PC-3 (cell line): ENCODE measurements around the gene TAF7. TPM values are rescaled to one million over a fixed set of nuclear protein-coding genes. Genes with fewer than 3 reads are reported as not detected.

Experiments
- ATAC-seq: fragments of 200-7000 bp; cut with Tn5 transposase; 2 replicates; pipeline ENCODE4 v1.9.1; 2020; ENCODE audit warnings: mild to moderate bottlenecking, moderate library complexity
- BruUV-seq: library from RNA; stranded (reverse); fragments of 400-500 nt; replicated peaks from 2 replicates; lab custom pipeline; 2021; lab: Mats Ljungman, UMichigan
- CTCF ChIA-PET: fragments of 300-600 bp; sonication (Branson Sonifier 250); formaldehyde crosslinking; loops from one replicate; lab custom pipeline; 2022; ENCODE audit warnings: antibody characterized with exemption; lab: Charles Lee
- POLR2A ChIA-PET: fragments of 300-600 bp; sonication (Branson Sonifier 250); formaldehyde crosslinking; loops from one replicate; lab custom pipeline; 2022; ENCODE audit warnings: antibody characterized with exemption; ENCODE audit not compliant: unreplicated experiment; lab: Charles Lee
- DNase-seq: peaks from one replicate; pipeline ENCODE4 v3.0.0-alpha.2; 2015
- H2AFZ ChIP-seq: fragments of 300-600 bp; sonication (generic); 2 replicates; pipeline ENCODE4 v1.6.0; 2016; ENCODE audit warnings: antibody characterized with exemption, low read length
- H3F3A ChIP-seq: fragments of 300-600 bp; sonication (generic); one replicate; pipeline ENCODE4 v1.6.0; 2017; ENCODE audit warnings: antibody characterized with exemption, low read length, control low read depth, mild to moderate bottlenecking; ENCODE audit not compliant: unreplicated experiment
- H3K27ac ChIP-seq: fragments of 300-600 bp; sonication (generic); 2 replicates; pipeline ENCODE4 v1.5.1; 2016; ENCODE audit warnings: mild to moderate bottlenecking, low read length
- H3K27me3 ChIP-seq: fragments of 300-600 bp; sonication (generic); 2 replicates; pipeline ENCODE4 v1.6.1; 2016; ENCODE audit warnings: low read length, mixed read lengths
- H3K36me3 ChIP-seq: fragments of 300-600 bp; sonication (generic); 2 replicates; pipeline ENCODE4 v1.6.1; 2016; ENCODE audit warnings: low read depth, mixed run types, low read length, mixed read lengths
- H3K4me1 ChIP-seq: fragments of 300-600 bp; sonication (generic); 2 replicates; pipeline ENCODE4 v1.5.1; 2016; ENCODE audit warnings: low read length; ENCODE audit not compliant: insufficient read depth
- H3K4me2 ChIP-seq: fragments of 300-600 bp; sonication (generic); 2 replicates; pipeline ENCODE4 v1.6.0; 2016; ENCODE audit warnings: low read length
- H3K4me3 ChIP-seq: fragments of 300-600 bp; sonication (generic); 2 replicates; pipeline ENCODE4 v1.5.1; 2016; ENCODE audit warnings: mild to moderate bottlenecking, low read length, mixed read lengths
- H3K79me2 ChIP-seq: fragments of 300-600 bp; sonication (generic); 2 replicates; pipeline ENCODE4 v1.6.1; 2017; ENCODE audit warnings: low read length, mixed read lengths
- H3K9ac ChIP-seq: fragments of 300-600 bp; sonication (generic); 2 replicates; pipeline ENCODE4 v1.6.0; 2016; ENCODE audit warnings: mild to moderate bottlenecking, low read length
- H3K9me2 ChIP-seq: fragments of 300-600 bp; sonication (generic); replicated peaks from 2 replicates; pipeline ENCODE4 v1.6.1; 2016; ENCODE audit warnings: mixed run types, low read length, mixed read lengths
- H3K9me3 ChIP-seq: fragments of 300-600 bp; sonication (generic); 2 replicates; pipeline ENCODE4 v1.6.1; 2016; ENCODE audit warnings: low read length, mixed read lengths
- H4K20me1 ChIP-seq: fragments of 300-600 bp; sonication (generic); 2 replicates; pipeline ENCODE4 v1.6.1; 2016; ENCODE audit warnings: low read length, mixed read lengths
- EZH2 ChIP-seq: fragments of 300-600 bp; sonication (generic); IDR thresholded peaks from one replicate; pipeline ENCODE4 v1.6.1; 2017; ENCODE audit warnings: antibody characterized with exemption, mild to moderate bottlenecking, low read length; ENCODE audit not compliant: unreplicated experiment
- EZH2phosphoT487 ChIP-seq: fragments of 300-600 bp; sonication (generic); IDR thresholded peaks from 2 replicates; pipeline ENCODE4 v1.6.1; 2018; ENCODE audit warnings: mild to moderate bottlenecking, antibody characterized with exemption, low read length, borderline replicate concordance
- intact Hi-C: fragments of 100-400 bp; cut with micrococcal nuclease; formaldehyde crosslinking; loops from 2 replicates; pipeline ENCODE4 v1.9.0; 2023
- total RNA-seq: library from RNA; depleted of rRNA; stranded (reverse); fragments of >200 nt; gene quantifications from 2 replicates; pipeline ENCODE4 v1.2.3, GENCODE V29; 2014
- TF ChIP-seq, protein P1 (sequence below): fragments of 300-600 bp; sonication (generic); conservative IDR thresholded peaks from 2 replicates; pipeline ENCODE4 v1.5.1; 2017; ENCODE audit warnings: antibody characterized with exemption, low read depth, mild to moderate bottlenecking, low read length

The TAF7 gene
- total RNA-seq, 1 experiment from 2014 or later, result 32.3 TPM

- ChIA-PET CTCF (no interaction called here), POLR2A (no interaction called here)
- ATAC-seq (no peak), DNase-seq (no peak)
- H3K9ac ChIP-seq, result no peak overlapping the region
- H3K4me3 ChIP-seq, result no peak overlapping the region
- H3K4me1 ChIP-seq, result no peaks in the 10 kb centered on the region
- intact Hi-C loops, result no loop called here
- H3F3A ChIP-seq, result no peaks in the 10 kb centered on the region
- no peak overlapping the region for H2AFZ ChIP-seq
- no TSS peak for BruUV-seq
- H4K20me1 ChIP-seq, result no peaks in the 10 kb centered on the region
- no peaks in the 10 kb centered on the region for H3K36me3 ChIP-seq
- no peaks in the 10 kb centered on the region for H3K9me2 ChIP-seq
- H3K4me2 ChIP-seq, result no peak overlapping the region
- no peak overlapping the region for H3K27ac ChIP-seq
- no peaks in the 10 kb centered on the region for H3K79me2 ChIP-seq
- H3K27me3 ChIP-seq, result no peaks in the 10 kb centered on the region
- H3K9me3 ChIP-seq, result no peaks in the 10 kb centered on the region
- TF ChIP-seq EZH2, result no peak
- TF ChIP-seq EZH2phosphoT487, result no peak
- TF ChIP-seq, protein P1, sequence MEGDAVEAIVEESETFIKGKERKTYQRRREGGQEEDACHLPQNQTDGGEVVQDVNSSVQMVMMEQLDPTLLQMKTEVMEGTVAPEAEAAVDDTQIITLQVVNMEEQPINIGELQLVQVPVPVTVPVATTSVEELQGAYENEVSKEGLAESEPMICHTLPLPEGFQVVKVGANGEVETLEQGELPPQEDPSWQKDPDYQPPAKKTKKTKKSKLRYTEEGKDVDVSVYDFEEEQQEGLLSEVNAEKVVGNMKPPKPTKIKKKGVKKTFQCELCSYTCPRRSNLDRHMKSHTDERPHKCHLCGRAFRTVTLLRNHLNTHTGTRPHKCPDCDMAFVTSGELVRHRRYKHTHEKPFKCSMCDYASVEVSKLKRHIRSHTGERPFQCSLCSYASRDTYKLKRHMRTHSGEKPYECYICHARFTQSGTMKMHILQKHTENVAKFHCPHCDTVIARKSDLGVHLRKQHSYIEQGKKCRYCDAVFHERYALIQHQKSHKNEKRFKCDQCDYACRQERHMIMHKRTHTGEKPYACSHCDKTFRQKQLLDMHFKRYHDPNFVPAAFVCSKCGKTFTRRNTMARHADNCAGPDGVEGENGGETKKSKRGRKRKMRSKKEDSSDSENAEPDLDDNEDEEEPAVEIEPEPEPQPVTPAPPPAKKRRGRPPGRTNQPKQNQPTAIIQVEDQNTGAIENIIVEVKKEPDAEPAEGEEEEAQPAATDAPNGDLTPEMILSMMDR, result no peak
Observed at GRCh38 chr5:141306630-141307029, 14.0 kb downstream of the TAF7 start.

- H3K27me3 ChIP-seq, result no peaks in the 10 kb centered on the region
- no peaks in the 10 kb centered on the region for H3K36me3 ChIP-seq
- H4K20me1 ChIP-seq, result no peaks in the 10 kb centered on the region
- DNase-seq (no peak), ATAC-seq (no peak)
- H2AFZ ChIP-seq, result no peak within 1 kb of the TSS
- H3K9me3 ChIP-seq, result no peaks in the 10 kb centered on the region
- no TSS peak for BruUV-seq
- no peaks in the 10 kb centered on the region for H3F3A ChIP-seq
- H3K4me2 ChIP-seq, result no peak within 1 kb of the TSS
- H3K9ac ChIP-seq, result no peak within 1 kb of the TSS
- TF ChIP-seq EZH2, result no peak
- no peak for TF ChIP-seq EZH2phosphoT487
- TF ChIP-seq, protein P1, result no peak
- CTCF ChIA-PET, result no interaction called here
- no peaks in the 10 kb centered on the region for H3K9me2 ChIP-seq
- intact Hi-C loops, result no loop called here
- no peak within 1 kb of the TSS for H3K4me3 ChIP-seq
- no peaks in the 10 kb centered on the region for H3K79me2 ChIP-seq
- no peaks in the 10 kb centered on the region for H3K4me1 ChIP-seq
- POLR2A ChIA-PET, result no interaction called here
- no peak within 1 kb of the TSS for H3K27ac ChIP-seq
Observed at GRCh38 chr5:141303756-141304155, 16.8 kb downstream of the TAF7 start, which contains the start of gene SLC25A2. TSS of gene SLC25A2 (minus strand) at chr5:141304049. CDS start at chr5:141303865, 184 bp downstream.

DNA sequence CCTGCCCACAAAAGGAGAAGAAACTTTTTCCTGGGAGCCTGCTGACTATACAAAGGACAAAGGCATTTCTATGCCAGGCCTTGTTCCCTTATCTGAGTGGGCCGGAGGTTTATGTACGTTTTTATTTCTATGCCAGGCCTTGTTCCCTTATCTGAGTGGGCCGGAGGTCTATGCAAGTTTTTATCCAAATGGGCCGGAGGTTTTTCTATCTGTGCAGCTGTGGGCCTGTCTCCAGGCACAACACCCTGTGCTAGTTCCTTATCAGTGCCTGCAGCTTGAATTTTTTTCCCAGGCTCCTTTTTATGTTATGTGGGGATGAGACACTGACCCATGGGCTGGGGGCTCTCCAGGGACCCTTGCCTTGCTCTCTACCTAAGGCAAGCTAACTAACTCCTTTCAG lies 22.2 kb downstream of the TAF7 start:
- no peak overlapping the region for H3K27ac ChIP-seq
- H3K79me2 ChIP-seq, result no peaks in the 10 kb centered on the region
- no peaks in the 10 kb centered on the region for H3K27me3 ChIP-seq
- no peak overlapping the region for H3K9ac ChIP-seq
- H3K4me3 ChIP-seq, result no peak overlapping the region
- H3K9me2 ChIP-seq, result no peaks in the 10 kb centered on the region
- H3K9me3 ChIP-seq, result no peaks in the 10 kb centered on the region; the same call in 1 of the 2 replicates
- BruUV-seq, result no TSS peak
- H3K36me3 ChIP-seq, result no peaks in the 10 kb centered on the region
- H3K4me1 ChIP-seq, result no peaks in the 10 kb centered on the region
- no peak for TF ChIP-seq EZH2phosphoT487
- no peak for TF ChIP-seq EZH2
- TF ChIP-seq, protein P1, result no peak
- no peak overlapping the region for H3K4me2 ChIP-seq
- H2AFZ ChIP-seq, result no peak overlapping the region
- no peaks in the 10 kb centered on the region for H4K20me1 ChIP-seq
- ChIA-PET POLR2A (no interaction called here), CTCF (no interaction called here)
- no peak for ATAC-seq
- DNase-seq, result no peak
- no peaks in the 10 kb centered on the region for H3F3A ChIP-seq
- intact Hi-C loops, result no loop called here
